ENCODE measurements around the gene EHD4. TPM values are rescaled to one million over a fixed set of nuclear protein-coding genes. Genes with fewer than 3 reads are reported as not detected.

The EHD4 gene
- total RNA-seq, 1 experiment from 2014 or later, result 20.2 TPM

DNA sequence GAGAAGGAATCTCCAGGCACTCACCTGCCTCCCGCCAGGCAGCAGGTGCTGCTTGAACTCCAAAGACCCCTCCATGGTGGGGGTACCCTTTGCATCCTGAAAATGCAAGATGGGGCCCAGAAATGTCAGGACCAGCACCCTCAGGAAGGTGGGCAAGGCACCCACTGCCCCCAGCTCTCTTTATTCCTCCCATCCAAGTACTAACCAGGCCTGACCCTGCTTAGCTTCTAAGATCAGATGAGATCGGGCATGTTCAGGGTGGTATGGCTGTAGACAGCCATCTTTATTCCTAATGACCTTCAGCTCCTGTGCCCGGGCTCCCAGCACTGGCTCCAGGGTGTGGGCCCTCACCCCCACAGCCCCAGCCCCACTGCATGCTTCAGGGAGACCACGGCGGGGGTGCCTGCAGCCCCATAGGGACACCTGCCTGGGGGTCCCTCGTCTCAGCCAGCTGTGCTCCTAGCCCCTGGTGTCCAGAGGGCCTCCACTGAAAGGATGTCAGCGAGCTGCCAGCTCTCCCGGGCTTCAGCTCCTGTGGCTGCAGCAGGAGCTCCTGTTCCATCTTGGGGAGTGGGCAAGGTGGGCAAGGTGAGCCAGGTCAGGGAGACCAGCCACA lies 120.5 kb downstream of the EHD4 start:
- Mint-ChIP-seq H3K36me3 (ENCODE audit: insufficient read depth, unreplicated experiment) (peaks cover 5% of the 10 kb centered on the region), H3K9me3 (ENCODE audit: low read depth, unreplicated experiment) (no peaks in the 10 kb centered on the region), H3K27me3 (ENCODE audit: unreplicated experiment) (no peaks in the 10 kb centered on the region), H3K4me3 (ENCODE audit: low read depth, unreplicated experiment) (no peak overlapping the region), H3K4me1 (ENCODE audit: low read depth, unreplicated experiment) (no peaks in the 10 kb centered on the region), H3K27ac (ENCODE audit: unreplicated experiment) (no peak overlapping the region)
- CTCF ChIA-PET, result no interaction called here
- no peak for DNase-seq
- TF ChIP-seq, protein P1, sequence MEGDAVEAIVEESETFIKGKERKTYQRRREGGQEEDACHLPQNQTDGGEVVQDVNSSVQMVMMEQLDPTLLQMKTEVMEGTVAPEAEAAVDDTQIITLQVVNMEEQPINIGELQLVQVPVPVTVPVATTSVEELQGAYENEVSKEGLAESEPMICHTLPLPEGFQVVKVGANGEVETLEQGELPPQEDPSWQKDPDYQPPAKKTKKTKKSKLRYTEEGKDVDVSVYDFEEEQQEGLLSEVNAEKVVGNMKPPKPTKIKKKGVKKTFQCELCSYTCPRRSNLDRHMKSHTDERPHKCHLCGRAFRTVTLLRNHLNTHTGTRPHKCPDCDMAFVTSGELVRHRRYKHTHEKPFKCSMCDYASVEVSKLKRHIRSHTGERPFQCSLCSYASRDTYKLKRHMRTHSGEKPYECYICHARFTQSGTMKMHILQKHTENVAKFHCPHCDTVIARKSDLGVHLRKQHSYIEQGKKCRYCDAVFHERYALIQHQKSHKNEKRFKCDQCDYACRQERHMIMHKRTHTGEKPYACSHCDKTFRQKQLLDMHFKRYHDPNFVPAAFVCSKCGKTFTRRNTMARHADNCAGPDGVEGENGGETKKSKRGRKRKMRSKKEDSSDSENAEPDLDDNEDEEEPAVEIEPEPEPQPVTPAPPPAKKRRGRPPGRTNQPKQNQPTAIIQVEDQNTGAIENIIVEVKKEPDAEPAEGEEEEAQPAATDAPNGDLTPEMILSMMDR (IDR thresholded peaks at IDR 0.05; ENCODE audit: unreplicated experiment), result no peak
- no TSS peak for BruUV-seq (replicated peaks)
- intact Hi-C loops (cut with micrococcal nuclease; ENCODE audit: unreplicated experiment), result no loop called here

DNA sequence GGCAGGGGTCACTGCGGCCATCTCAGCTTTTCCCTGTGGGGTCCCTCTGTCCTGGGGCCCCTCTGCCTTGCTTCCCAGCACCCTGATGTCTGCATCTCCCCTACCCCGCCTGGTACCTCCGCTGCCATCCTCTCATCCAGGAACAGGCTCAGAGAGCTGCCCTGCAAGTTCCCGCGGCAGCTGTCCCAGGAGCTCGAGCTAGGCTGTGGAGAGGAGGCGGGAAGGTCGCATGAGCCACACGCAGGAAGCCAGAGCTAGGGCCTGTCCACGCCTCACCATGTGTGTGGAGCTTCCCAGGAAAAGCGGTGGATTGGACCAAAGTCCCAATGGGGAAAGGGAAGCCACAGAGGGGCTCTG lies 121.2 kb downstream of the EHD4 start:
- intact Hi-C loops (cut with micrococcal nuclease; ENCODE audit: unreplicated experiment), result no loop called here
- no peak overlapping the region for H3K4me3 Mint-ChIP-seq (ENCODE audit: low read depth, unreplicated experiment)
- H3K4me1 Mint-ChIP-seq (ENCODE audit: low read depth, unreplicated experiment), result no peaks in the 10 kb centered on the region
- DNase-seq, result no peak
- H3K36me3 Mint-ChIP-seq (ENCODE audit: insufficient read depth, unreplicated experiment), result peaks cover 5% of the 10 kb centered on the region
- no peaks in the 10 kb centered on the region for H3K27me3 Mint-ChIP-seq (ENCODE audit: unreplicated experiment)
- no TSS peak for BruUV-seq (replicated peaks)
- no peak overlapping the region for H3K27ac Mint-ChIP-seq (ENCODE audit: unreplicated experiment)
- CTCF ChIA-PET, result no interaction called here
- TF ChIP-seq, protein P1 (IDR thresholded peaks at IDR 0.05; ENCODE audit: unreplicated experiment), result no peak
- H3K9me3 Mint-ChIP-seq (ENCODE audit: low read depth, unreplicated experiment), result no peaks in the 10 kb centered on the region

DNA sequence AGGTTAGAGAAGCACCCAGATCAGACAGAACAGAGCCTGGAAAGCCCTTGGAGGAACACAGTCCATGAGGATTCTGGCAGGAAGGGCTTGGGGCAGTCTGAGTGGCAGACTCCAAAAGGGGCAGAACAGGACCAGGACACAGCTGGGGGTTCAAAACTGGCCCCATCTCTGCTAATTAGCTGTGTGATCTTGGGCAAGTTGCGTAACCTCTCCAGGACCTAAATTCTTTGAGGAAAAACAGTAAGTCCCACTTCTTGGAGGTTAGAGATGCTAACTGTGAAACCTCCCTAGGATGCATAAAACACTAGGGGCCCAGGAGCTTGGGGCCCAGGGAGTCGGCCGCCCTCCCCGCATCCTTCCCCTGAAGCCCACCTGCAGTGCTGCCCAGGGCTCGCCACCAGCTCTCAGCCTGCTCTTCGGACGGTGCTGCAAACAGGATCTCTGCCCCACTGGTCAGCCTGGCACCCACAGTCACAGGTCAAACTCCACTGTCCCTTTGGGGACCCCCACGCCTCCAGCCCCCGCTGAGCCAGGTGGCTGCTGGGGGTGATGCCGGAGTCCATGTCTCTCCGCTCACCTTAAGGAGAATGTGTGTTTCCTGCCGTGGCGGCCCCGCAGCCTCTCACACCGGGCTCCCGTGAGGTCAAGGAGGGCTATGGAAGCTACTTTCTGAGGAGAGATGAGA lies 121.7 kb downstream of the EHD4 start:
- TF ChIP-seq, protein P1 (IDR thresholded peaks at IDR 0.05; ENCODE audit: unreplicated experiment), result no peak
- CTCF ChIA-PET, result no interaction called here
- H3K9me3 Mint-ChIP-seq (ENCODE audit: low read depth, unreplicated experiment), result no peaks in the 10 kb centered on the region
- H3K4me3 Mint-ChIP-seq (ENCODE audit: low read depth, unreplicated experiment), result no peak overlapping the region
- BruUV-seq (replicated peaks), result no TSS peak
- intact Hi-C loops (cut with micrococcal nuclease; ENCODE audit: unreplicated experiment), result no loop called here
- no peaks in the 10 kb centered on the region for H3K27me3 Mint-ChIP-seq (ENCODE audit: unreplicated experiment)
- H3K4me1 Mint-ChIP-seq (ENCODE audit: low read depth, unreplicated experiment), result no peaks in the 10 kb centered on the region
- H3K27ac Mint-ChIP-seq (ENCODE audit: unreplicated experiment), result no peak overlapping the region
- peaks cover 5% of the 10 kb centered on the region for H3K36me3 Mint-ChIP-seq (ENCODE audit: insufficient read depth, unreplicated experiment)
- no peak for DNase-seq

DNA sequence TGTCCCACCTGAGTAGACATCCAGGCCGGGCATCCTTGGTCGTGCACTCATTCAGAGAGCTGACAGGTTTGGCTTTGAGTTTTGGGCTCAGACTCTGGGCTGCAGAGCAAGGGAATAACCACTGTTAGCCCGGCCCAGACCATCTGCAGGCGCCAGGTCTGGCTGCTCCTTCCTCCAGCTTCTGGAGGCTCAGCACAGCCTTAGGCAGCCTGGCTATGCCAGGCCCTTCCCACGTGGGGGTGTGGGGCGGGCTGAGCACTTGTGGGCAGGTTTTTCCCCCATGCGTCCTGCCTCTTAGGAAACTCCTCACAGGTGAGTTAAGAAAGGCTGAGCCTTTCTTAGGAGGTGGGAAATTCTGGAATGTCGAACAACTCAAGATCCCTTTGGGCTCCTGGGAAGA lies 122.5 kb downstream of the EHD4 start:
- no TSS peak for BruUV-seq (replicated peaks)
- no peak for DNase-seq

More for the DNA sequence above, 122.5 kb downstream of the EHD4 start:
- Mint-ChIP-seq H3K27ac (ENCODE audit: unreplicated experiment) (no peak overlapping the region), H3K4me3 (ENCODE audit: low read depth, unreplicated experiment) (no peak overlapping the region), H3K36me3 (ENCODE audit: insufficient read depth, unreplicated experiment) (peaks cover 5% of the 10 kb centered on the region), H3K9me3 (ENCODE audit: low read depth, unreplicated experiment) (no peaks in the 10 kb centered on the region), H3K27me3 (ENCODE audit: unreplicated experiment) (no peaks in the 10 kb centered on the region), H3K4me1 (ENCODE audit: low read depth, unreplicated experiment) (no peaks in the 10 kb centered on the region)
- intact Hi-C loops (cut with micrococcal nuclease; ENCODE audit: unreplicated experiment), result no loop called here
- CTCF ChIA-PET, result no interaction called here
- TF ChIP-seq, protein P1 (IDR thresholded peaks at IDR 0.05; ENCODE audit: unreplicated experiment), result no peak

Measured in Calu3 (cell line).